ENCODE data around the gene ASNS.
A peak's percentile ranks its signal among the peaks of the same experiment; 100 is the strongest.

Gene ASNS

GRCh38 chr7:97844036-97844435 is 28.2 kb downstream of the ASNS start:
- DNase-seq (ENCODE audit: extremely low read depth in 1 of 2, low read depth in 1 of 2), result no peak

GRCh38 chr7:97842772-97843345 is 29.3 kb downstream of the ASNS start:
- no peak for DNase-seq (ENCODE audit: extremely low read depth in 1 of 2, low read depth in 1 of 2)

- no peak for DNase-seq (ENCODE audit: extremely low read depth in 1 of 2, low read depth in 1 of 2)
These were observed 30.2 kb downstream of the ASNS start for GRCh38 chr7:97842006-97842405.

- DNase-seq (ENCODE audit: extremely low read depth in 1 of 2, low read depth in 1 of 2), result peak; percentile 6 to 18
These were observed 36.7 kb downstream of the ASNS start for GRCh38 chr7:97835296-97836138.

- DNase-seq (ENCODE audit: extremely low read depth in 1 of 2, low read depth in 1 of 2), result no peak
These were observed 53.0 kb downstream of the ASNS start for GRCh38 chr7:97819161-97819560.

- no peak for DNase-seq (ENCODE audit: extremely low read depth in 1 of 2, low read depth in 1 of 2)
These were observed 54.0 kb downstream of the ASNS start for GRCh38 chr7:97818066-97818663.

Measured in activated CD8-positive, alpha-beta memory T cell treated with anti-CD3 and anti-CD28 coated beads for 1 hour (primary cell).